ENCODE results near the gene NRBF2.
"Not testable (repeated sequence)": the region's sequence is repeated elsewhere in the genome, so short reads cannot be mapped to it uniquely, and the experiment has no call there.

Gene NRBF2

GRCh38 chr10:63133056-63133820 is at the start of gene NRBF2:
Gene NRBF2 (plus strand): TSS chr10:63133328. CDS start chr10:63133471, 143 bp downstream.
- DNase-seq (ENCODE audit: low read depth), result peak; percentile 94

- not testable (repeated sequence) for DNase-seq (ENCODE audit: low read depth)
Observed at GRCh38 chr10:63083406-63083805, 49.7 kb upstream of the NRBF2 start.

- peak; percentile 25 for DNase-seq (ENCODE audit: low read depth)
Observed at GRCh38 chr10:63083904-63084689, 49.0 kb upstream of the NRBF2 start.

GRCh38 chr10:63084690-63085382 is 48.3 kb upstream of the NRBF2 start:
- DNase-seq (ENCODE audit: low read depth), result no peak

- no peak for DNase-seq (ENCODE audit: low read depth)
Observed at GRCh38 chr10:63093227-63093626, 39.9 kb upstream of the NRBF2 start.

GRCh38 chr10:63094405-63094804 is 38.7 kb upstream of the NRBF2 start:
- no peak for DNase-seq (ENCODE audit: low read depth)

GRCh38 chr10:63094881-63095280 is 38.2 kb upstream of the NRBF2 start:
- DNase-seq (ENCODE audit: low read depth), result no peak

- DNase-seq (ENCODE audit: low read depth), result no peak
Observed at GRCh38 chr10:63099734-63100133, 33.4 kb upstream of the NRBF2 start.

GRCh38 chr10:63101091-63101490 is 32.0 kb upstream of the NRBF2 start:
- not testable (repeated sequence) for DNase-seq (ENCODE audit: low read depth)

- DNase-seq (ENCODE audit: low read depth), result not testable (repeated sequence)
Observed at GRCh38 chr10:63102279-63102883, 30.7 kb upstream of the NRBF2 start.

- DNase-seq (ENCODE audit: low read depth), result not testable (repeated sequence)
Observed at GRCh38 chr10:63103178-63103577, 29.9 kb upstream of the NRBF2 start.

GRCh38 chr10:63103971-63104409 is 29.1 kb upstream of the NRBF2 start:
- no peak for DNase-seq (ENCODE audit: low read depth)

- DNase-seq (ENCODE audit: low read depth), result no peak
Observed at GRCh38 chr10:63105225-63106110, 27.7 kb upstream of the NRBF2 start.

- no peak for DNase-seq (ENCODE audit: low read depth)
Observed at GRCh38 chr10:63106111-63106755, 26.9 kb upstream of the NRBF2 start.

- DNase-seq (ENCODE audit: low read depth), result no peak
Observed at GRCh38 chr10:63107943-63108437, 25.1 kb upstream of the NRBF2 start.

GRCh38 chr10:63110940-63111339 is 22.2 kb upstream of the NRBF2 start:
- no peak for DNase-seq (ENCODE audit: low read depth)

GRCh38 chr10:63114031-63114814 is 18.9 kb upstream of the NRBF2 start:
- DNase-seq (ENCODE audit: low read depth), result no peak

- no peak for DNase-seq (ENCODE audit: low read depth)
Observed at GRCh38 chr10:63115732-63116383, 17.3 kb upstream of the NRBF2 start.

- no peak for DNase-seq (ENCODE audit: low read depth)
Observed at GRCh38 chr10:63116452-63117072, 16.6 kb upstream of the NRBF2 start.
